Heart left ventricle (tissue), 13 donors: Measurements from ENCODE around the gene PTPN5.

Source experiments
- POLR2A ChIP-seq, 2 donors: fragments of 450-650 bp; IDR thresholded peaks; one replicate each; pipeline ENCODE4 v1.6.1; 2017; ENCODE audit warnings: antibody characterized with exemption in 2 of 2, mild to moderate bottlenecking in 2 of 2, moderate library complexity in 2 of 2
- TF ChIP-seq, protein P1 (sequence below), 12 donors: fragments of 200-600 bp; sonication (generic) in 4 of 12; IDR thresholded peaks; one replicate each; pipeline versions ENCODE4 v1.5.0 to v1.8.0; 2018 to 2022; ENCODE audit warnings: antibody characterized with exemption in 12 of 12, mild to moderate bottlenecking in 5 of 12
- donor health status: ischemic (EF 13 %, LVEDD 7.1; RV severe dilation, severe dysfunction).
- donor health status: DM: no; HTN: yes; CAD: no.
- donor health status: DM: no; HTN: no; CAD: no.
- donor health status: ischemic (EF 25% LVEDD 6.9; RV normal size, moderate dysfunction).
- donor health status: ischemic (EF 25% LVEDD 5.7; RV mildly dilated, moderate dysfunction).
- donor health status: ischemic (EF 35%, LVEDD 5.7; RV mildly dilated, moderate dysfunction).
- donor health status: nonischemic (EF 11% LVEDD 7.7; RV severe dilation, severe dysfunction).
- donor health status: DM: yes; HTN: yes; CAD: no.
- donor health status: PGD.
- donor health status: ischemic (EF 29% LVEDD 5.4; RV normal size, mild dysfunction).
- donor health status: nonischemic (EF 23%, LVEDD 6.1; RV moderate dilation, normal function).

DNA sequence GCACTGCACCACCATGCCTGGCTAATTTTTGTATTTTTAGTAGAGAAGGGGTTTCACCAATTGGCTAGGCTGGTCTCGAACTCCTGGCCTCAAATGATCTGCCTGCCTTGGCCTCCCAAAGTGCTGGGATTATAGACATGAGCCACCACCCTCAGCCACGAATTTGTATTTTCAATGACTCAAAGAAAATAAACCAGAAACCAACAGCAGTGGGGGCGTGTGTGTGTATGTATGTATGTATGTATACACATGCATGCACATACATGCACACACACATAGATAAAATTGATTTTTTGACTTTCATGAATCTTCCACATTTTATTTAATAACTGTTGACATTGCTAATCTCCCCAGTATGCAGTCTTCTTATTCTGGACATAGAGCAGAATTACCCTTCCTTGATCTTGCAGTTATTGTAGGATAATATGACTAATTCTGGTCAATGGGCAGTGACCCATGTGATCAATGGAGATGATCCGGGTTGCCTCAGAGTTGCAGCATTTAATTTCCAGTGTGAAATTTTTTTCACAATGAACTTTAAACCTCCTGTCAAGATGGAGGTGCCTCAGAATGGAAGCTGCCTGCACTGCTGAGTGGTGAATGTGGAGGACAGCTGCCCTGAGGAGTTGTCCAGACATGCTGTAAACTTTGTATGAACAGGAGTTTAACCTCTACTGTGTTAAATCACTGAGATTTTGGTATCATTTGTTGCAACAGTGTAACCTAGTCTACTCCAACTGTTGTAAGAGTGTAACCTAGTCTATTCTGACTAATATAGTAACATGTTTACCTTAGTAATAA, 12.8 kb upstream of the PTPN5 start:
- TF ChIP-seq, protein P1, sequence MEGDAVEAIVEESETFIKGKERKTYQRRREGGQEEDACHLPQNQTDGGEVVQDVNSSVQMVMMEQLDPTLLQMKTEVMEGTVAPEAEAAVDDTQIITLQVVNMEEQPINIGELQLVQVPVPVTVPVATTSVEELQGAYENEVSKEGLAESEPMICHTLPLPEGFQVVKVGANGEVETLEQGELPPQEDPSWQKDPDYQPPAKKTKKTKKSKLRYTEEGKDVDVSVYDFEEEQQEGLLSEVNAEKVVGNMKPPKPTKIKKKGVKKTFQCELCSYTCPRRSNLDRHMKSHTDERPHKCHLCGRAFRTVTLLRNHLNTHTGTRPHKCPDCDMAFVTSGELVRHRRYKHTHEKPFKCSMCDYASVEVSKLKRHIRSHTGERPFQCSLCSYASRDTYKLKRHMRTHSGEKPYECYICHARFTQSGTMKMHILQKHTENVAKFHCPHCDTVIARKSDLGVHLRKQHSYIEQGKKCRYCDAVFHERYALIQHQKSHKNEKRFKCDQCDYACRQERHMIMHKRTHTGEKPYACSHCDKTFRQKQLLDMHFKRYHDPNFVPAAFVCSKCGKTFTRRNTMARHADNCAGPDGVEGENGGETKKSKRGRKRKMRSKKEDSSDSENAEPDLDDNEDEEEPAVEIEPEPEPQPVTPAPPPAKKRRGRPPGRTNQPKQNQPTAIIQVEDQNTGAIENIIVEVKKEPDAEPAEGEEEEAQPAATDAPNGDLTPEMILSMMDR (IDR thresholded peaks at IDR 0.05), result no peak
- TF ChIP-seq POLR2A (IDR thresholded peaks at IDR 0.05), result no peak
